CD8-positive, alpha-beta memory T cell (primary cell): ENCODE results near the gene FAM200B. TPM values are rescaled to one million over a fixed set of nuclear protein-coding genes. Genes with fewer than 3 reads are reported as not detected.
A peak's percentile ranks its signal among the peaks of the same experiment; 100 is the strongest.

ENCODE experiments used
- CTCF ChIA-PET: fragments of 350-600 bp; sonication (Branson Sonifier 250); formaldehyde crosslinking; loops from one replicate; lab custom pipeline; 2021; ENCODE audit warnings: antibody characterized with exemption; lab: Charles Lee
- POLR2A ChIA-PET: fragments of 350-600 bp; sonication (Branson Sonifier 250); formaldehyde crosslinking; loops from one replicate; lab custom pipeline; 2021; ENCODE audit warnings: antibody characterized with exemption; lab: Charles Lee
- DNase-seq, 5 donors: peaks; one replicate each; pipeline versions ENCODE4 v3.0.0 to v3.0.0-alpha.2; 2020 to 2022; ENCODE audit warnings: mixed read lengths in 1 of 5
- H3K27ac ChIP-seq: one replicate; pipeline ENCODE4 v1.7.0; 2013; ENCODE audit warnings: low read depth, mild to moderate bottlenecking, low read length, moderate library complexity
- H3K27me3 ChIP-seq: 2 replicates; pipeline ENCODE4 v1.7.0; 2013; ENCODE audit warnings: low read length, mild to moderate bottlenecking; ENCODE audit not compliant: insufficient read depth, poor library complexity, severe bottlenecking
- H3K36me3 ChIP-seq: 2 replicates; pipeline ENCODE4 v1.7.0; 2013; ENCODE audit warnings: mild to moderate bottlenecking, low read length, moderate library complexity; ENCODE audit not compliant: insufficient read depth
- H3K4me1 ChIP-seq: 2 replicates; pipeline ENCODE4 v1.7.0; 2013; ENCODE audit warnings: mild to moderate bottlenecking, low read length, moderate library complexity; ENCODE audit not compliant: insufficient read depth
- H3K4me3 ChIP-seq: 2 replicates; pipeline ENCODE4 v1.7.0; 2013; ENCODE audit warnings: mild to moderate bottlenecking, low read length
- H3K9me3 ChIP-seq: 2 replicates; pipeline ENCODE4 v1.7.0; 2013; ENCODE audit warnings: mild to moderate bottlenecking, low read length
- H3K27ac Mint-ChIP-seq, 8 donors: one replicate each; pipeline ENCODE4 v1.8.0; 2020 to 2021; ENCODE audit warnings: mixed read lengths in 8 of 8, mild to moderate bottlenecking in 6 of 8, inconsistent platforms in 3 of 8, moderate library complexity in 3 of 8
- H3K27me3 Mint-ChIP-seq, 2 donors: one replicate each; pipeline ENCODE4 v1.8.0; 2020 to 2021; ENCODE audit warnings: mixed read lengths in 2 of 2, mild to moderate bottlenecking in 1 of 2, moderate library complexity in 1 of 2
- H3K36me3 Mint-ChIP-seq, 3 donors: one replicate each; pipeline ENCODE4 v1.8.0; 2020 to 2021; ENCODE audit warnings: mixed read lengths in 3 of 3, inconsistent platforms in 1 of 3, mild to moderate bottlenecking in 1 of 3
- H3K4me1 Mint-ChIP-seq, 3 donors: one replicate each; pipeline ENCODE4 v1.8.0; 2020 to 2021; ENCODE audit warnings: mixed read lengths in 3 of 3, inconsistent platforms in 1 of 3, mild to moderate bottlenecking in 1 of 3
- H3K4me3 Mint-ChIP-seq, 7 donors: one replicate each; pipeline ENCODE4 v1.8.0; 2020 to 2021; ENCODE audit warnings: mixed read lengths in 7 of 7, mild to moderate bottlenecking in 6 of 7, moderate library complexity in 4 of 7, inconsistent platforms in 2 of 7
- H3K9me3 Mint-ChIP-seq, 5 donors: one replicate each; pipeline ENCODE4 v1.8.0; 2020 to 2022; ENCODE audit warnings: mixed read lengths in 5 of 5, mild to moderate bottlenecking in 3 of 5, moderate library complexity in 2 of 5, inconsistent platforms in 1 of 5
- polyA plus RNA-seq: library from polyadenylated mRNA; unstranded; fragments of 300-500 nt; fragmentation: Illumina TruSeq; gene quantifications from one replicate; pipeline ENCODE4 v1.2.3, GENCODE V29; 2021
- total RNA-seq, 2 experiments: library from RNA; stranded (reverse); gene quantifications; one replicate each; pipeline ENCODE4 v1.2.3, GENCODE V29; 2021

The FAM200B gene
- total and polyA plus RNA-seq, 3 experiments from 2014 or later = 10.0 to 80.7 (median 12.7) TPM

DNA sequence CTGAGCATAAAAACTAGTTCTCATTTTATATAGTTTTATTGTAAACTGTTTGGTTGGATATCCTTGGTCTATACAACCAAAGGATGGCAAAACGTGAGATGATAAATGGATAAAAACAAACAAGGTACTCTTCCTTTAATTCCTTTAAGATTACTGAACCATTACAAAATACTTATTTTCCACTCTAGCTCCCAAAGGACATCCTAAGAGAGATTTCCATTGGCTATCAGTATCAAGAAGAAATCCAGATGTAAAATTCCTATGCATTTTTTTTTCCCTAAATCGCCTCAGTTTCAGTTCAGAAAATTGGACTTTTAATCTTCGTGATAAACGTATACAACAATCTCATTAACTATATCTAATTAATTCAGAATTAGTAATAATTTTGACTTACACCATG lies 28.8 kb upstream of the FAM200B start:
- DNase-seq = no peak
- Mint-ChIP-seq H3K36me3 (peaks cover 0 to 10% (median 0%) of the 10 kb centered on the region in 3 donors), H3K27ac (peak overlapping the region in 7 of 8 donors; percentile 16 to 99 (median 96)), H3K27me3 (no peaks in the 10 kb centered on the region), H3K4me3 (peak overlapping the region in 6 of 7 donors; percentile 96 to 100 (median 98)), H3K9me3 (no peaks in the 10 kb centered on the region), H3K4me1 (peaks cover 61 to 70% (median 67%) of the 10 kb centered on the region in 3 donors)
- ChIA-PET POLR2A (no interaction called here), CTCF (no interaction called here)
- no peaks in the 10 kb centered on the region for H3K36me3 ChIP-seq
- no peak overlapping the region for H3K4me3 ChIP-seq
- no peaks in the 10 kb centered on the region for H3K27me3 ChIP-seq
- H3K9me3 ChIP-seq = no peaks in the 10 kb centered on the region
- H3K4me1 ChIP-seq = peaks cover 67% of the 10 kb centered on the region
- peak overlapping the region; percentile 57 for H3K27ac ChIP-seq

DNA sequence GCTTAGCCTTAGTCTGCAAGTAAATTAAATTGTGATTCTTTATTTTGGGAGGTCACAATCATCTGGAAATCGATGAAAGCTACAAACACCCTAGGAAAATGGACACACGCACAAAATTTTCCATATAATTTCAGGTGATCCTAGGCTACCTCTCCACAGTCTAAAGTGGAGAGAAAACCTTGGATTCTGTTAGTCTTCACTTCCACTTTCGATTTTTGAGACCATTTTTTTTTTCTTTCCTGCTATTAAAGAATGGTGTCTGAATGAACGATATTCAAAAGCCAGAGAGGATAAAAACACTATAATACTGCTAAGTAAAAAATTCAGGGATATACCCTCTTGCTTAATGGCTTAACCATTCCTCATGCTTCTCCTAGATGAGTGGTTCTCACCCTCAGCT lies 28.2 kb upstream of the FAM200B start:
- no peaks in the 10 kb centered on the region for H3K36me3 ChIP-seq
- H3K27ac ChIP-seq = peak overlapping the region; percentile 57
- ChIA-PET CTCF (interaction anchor here (0.9 to 1.2 kb wide), 2 partner anchors 422 to 652 kb away, joined by 3 read pairs; no protein-coding TSS in a partner anchor), POLR2A (interaction anchor here (2.6 kb wide), 1 partner anchor 650 kb away, joined by 5 read pairs; the partner anchor contains the start of gene CPEB2)
- Mint-ChIP-seq H3K4me3 (peak overlapping the region; percentile 96 to 100 (median 98)), H3K9me3 (no peaks in the 10 kb centered on the region), H3K27ac (peak overlapping the region; percentile 59 to 99 (median 96)), H3K27me3 (no peaks in the 10 kb centered on the region), H3K36me3 (peaks cover 0 to 10% (median 0%) of the 10 kb centered on the region in 3 donors), H3K4me1 (peaks cover 57 to 66% (median 63%) of the 10 kb centered on the region in 3 donors)
- H3K9me3 ChIP-seq = no peaks in the 10 kb centered on the region
- H3K4me3 ChIP-seq = peak overlapping the region; percentile 52
- no peak for DNase-seq
- H3K4me1 ChIP-seq = peaks cover 62% of the 10 kb centered on the region
- no peaks in the 10 kb centered on the region for H3K27me3 ChIP-seq

DNA sequence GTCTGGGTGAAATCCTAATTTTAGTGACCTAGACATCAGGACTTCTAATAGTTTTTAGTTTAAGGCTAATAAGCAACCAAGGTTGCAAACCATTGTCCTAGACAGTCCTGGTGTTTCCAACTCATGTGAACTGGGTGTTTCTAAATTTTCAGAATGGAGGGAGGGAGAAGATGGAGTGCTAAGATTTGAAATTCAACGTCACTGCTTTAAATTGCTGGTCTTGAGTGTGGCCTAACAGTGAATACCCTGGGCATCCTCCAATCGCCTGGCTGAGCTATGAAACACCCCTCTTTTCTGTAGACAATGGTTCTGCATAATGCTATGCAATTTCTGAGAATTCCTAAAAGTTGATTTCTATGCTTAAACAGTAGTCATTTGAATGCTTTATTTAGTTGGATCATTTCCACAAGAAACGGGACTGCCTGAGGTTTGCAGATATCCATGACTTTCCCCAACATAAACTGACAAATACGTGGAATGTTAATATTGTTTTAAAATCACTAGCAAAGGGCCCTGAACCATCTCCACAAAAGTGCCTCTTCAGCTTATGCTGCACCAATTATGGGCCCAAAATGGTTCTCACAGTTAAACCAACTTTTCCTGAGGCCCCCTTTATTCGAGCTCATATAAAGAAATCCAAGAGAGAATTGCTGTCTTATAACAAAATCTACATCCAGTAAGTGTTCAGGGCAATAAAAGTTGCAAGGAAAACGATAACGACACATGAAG lies 27.6 kb upstream of the FAM200B start:
- CTCF ChIA-PET = interaction anchor here (0.8 to 1.6 kb wide), 5 partner anchors 28 to 653 kb away, joined by 3 to 7 read pairs (median 3); partner anchors contain the start of genes CPEB2 and FAM200B
- POLR2A ChIA-PET = interaction anchor here (1.0 to 2.6 kb wide), 3 partner anchors 28 to 651 kb away, joined by 3 to 14 read pairs (median 5); partner anchors contain the start of genes CPEB2 and FAM200B
- no peaks in the 10 kb centered on the region for H3K9me3 ChIP-seq
- Mint-ChIP-seq H3K27ac (peak overlapping the region; percentile 95 to 99 (median 96)), H3K36me3 (peaks cover 0 to 10% (median 0%) of the 10 kb centered on the region in 3 donors), H3K9me3 (no peaks in the 10 kb centered on the region), H3K27me3 (no peaks in the 10 kb centered on the region), H3K4me3 (peak overlapping the region; percentile 96 to 100 (median 98)), H3K4me1 (peaks cover 51 to 59% (median 57%) of the 10 kb centered on the region in 3 donors)
- no peaks in the 10 kb centered on the region for H3K27me3 ChIP-seq
- DNase-seq = no peak
- H3K4me1 ChIP-seq = peaks cover 56% of the 10 kb centered on the region
- H3K4me3 ChIP-seq = peak overlapping the region; percentile 52
- H3K27ac ChIP-seq = peak overlapping the region; percentile 57
- no peaks in the 10 kb centered on the region for H3K36me3 ChIP-seq

DNA sequence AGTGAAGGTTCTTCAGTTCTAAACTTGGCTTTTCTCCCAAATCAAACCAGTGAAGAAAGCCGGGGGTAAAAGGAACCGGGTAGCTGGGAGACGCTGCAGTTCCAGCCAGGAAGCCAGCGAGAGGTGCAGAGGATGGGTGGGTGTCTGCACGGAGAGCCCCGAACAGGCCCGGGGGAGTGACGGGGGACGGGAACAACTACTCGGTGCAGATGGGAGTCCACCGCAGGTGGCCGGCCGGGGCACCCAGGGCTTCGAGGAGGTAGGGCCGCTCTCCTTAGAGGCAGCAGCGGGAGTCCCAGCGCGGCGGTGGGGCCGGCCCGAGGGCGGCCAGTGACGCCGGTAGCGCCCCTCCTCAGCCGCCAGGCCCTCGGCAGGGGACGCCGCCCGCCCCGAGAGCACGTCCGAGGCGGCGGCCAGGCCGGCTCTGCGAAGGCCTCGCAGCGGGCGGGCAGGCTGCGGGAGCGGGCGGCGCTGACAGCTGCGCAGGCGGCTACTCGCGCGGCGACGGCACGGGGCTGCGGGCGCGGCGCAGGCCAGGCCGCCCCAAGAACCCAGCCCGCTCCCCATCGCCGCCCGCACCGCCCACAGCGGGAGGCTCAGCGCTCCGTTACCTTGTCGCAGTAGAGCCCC lies 26.9 kb upstream of the FAM200B start:
- Mint-ChIP-seq H3K4me3 (peak overlapping the region; percentile 96 to 100 (median 98)), H3K36me3 (peaks cover 0 to 10% (median 0%) of the 10 kb centered on the region in 3 donors), H3K4me1 (peaks cover 48 to 53% (median 51%) of the 10 kb centered on the region in 3 donors), H3K27me3 (no peaks in the 10 kb centered on the region), H3K27ac (peak overlapping the region; percentile 96 to 99 (median 97)), H3K9me3 (no peaks in the 10 kb centered on the region)
- ChIA-PET CTCF (interaction anchor here (0.8 to 1.6 kb wide), 3 partner anchors 28 to 652 kb away, joined by 3 to 7 read pairs (median 4); partner anchors contain the start of genes CPEB2 and FAM200B), POLR2A (interaction anchor here (1.0 to 2.6 kb wide), 3 partner anchors 27 to 652 kb away, joined by 3 to 14 read pairs (median 5); partner anchors contain the start of genes CPEB2 and FAM200B)
- peak in 4 of 5 donors; percentile 17 to 63 (median 36) for DNase-seq
- Histone ChIP-seq H3K27ac (peak overlapping the region; percentile 57), H3K4me3 (peak overlapping the region; percentile 52), H3K4me1 (peaks cover 51% of the 10 kb centered on the region), H3K9me3 (no peaks in the 10 kb centered on the region), H3K27me3 (no peaks in the 10 kb centered on the region), H3K36me3 (no peaks in the 10 kb centered on the region)

DNA sequence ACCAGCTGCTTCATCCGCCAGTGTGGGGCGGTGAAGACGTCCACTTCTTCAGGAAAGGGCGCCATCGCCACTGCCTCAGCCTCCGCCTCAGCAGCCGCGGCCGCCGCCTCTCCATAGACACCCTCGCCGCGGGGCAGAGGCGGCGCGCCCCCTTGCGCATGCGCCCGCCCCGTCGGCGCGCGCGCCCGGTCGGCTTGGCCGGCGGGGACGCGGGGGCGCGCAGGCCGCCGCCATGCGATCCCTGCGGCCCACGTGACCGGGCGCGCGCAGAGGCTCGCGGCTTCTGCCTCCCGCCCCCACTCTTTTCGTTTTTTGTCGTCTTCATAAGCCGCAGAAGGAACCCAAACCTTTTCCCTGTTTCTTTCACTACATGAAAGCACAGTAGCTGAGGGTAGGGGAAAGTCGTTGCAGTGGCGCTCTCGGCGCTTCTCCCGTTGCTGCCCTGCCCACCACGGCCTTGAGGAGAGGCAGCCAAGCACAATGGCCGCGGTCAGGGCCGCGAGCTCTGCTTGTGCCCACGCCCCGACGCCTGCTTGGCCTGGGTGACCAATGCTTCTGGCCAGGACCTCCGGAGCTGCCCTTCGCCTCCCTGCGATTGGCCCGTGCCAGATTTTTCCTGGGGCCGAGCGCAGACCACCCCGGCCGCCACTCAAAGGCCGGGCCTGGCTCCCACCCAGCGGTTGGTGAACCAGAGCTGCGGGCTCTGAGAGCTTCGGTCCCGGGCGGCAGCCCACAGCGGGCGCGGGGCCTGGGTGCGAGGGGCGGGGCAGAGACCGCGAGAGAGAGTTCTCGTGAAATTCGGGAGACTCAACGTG lies 26.2 kb upstream of the FAM200B start, which contains the start of gene FBXL5:
FBXL5 (minus strand) TSS at position 135 of the 815 bp plus-strand sequence; CDS start at position 65, 70 bp downstream.
- H3K9me3 Mint-ChIP-seq = no peaks in the 10 kb centered on the region
- no peaks in the 10 kb centered on the region for H3K27me3 ChIP-seq
- H3K36me3 Mint-ChIP-seq = peaks cover 0 to 10% (median 0%) of the 10 kb centered on the region in 3 donors
- peak; percentile 77 to 88 (median 86) for DNase-seq
- H3K4me3 Mint-ChIP-seq = peak within 1 kb of the TSS; percentile 96 to 100 (median 98)
- H3K27ac Mint-ChIP-seq = peak within 1 kb of the TSS; percentile 96 to 99 (median 98)
- peaks cover 44% of the 10 kb centered on the region for H3K4me1 ChIP-seq
- no peaks in the 10 kb centered on the region for H3K36me3 ChIP-seq
- no peaks in the 10 kb centered on the region for H3K9me3 ChIP-seq
- H3K4me3 ChIP-seq = peak within 1 kb of the TSS; percentile 77
- H3K27ac ChIP-seq = peak within 1 kb of the TSS; percentile 87
- POLR2A ChIA-PET = interaction anchor here (1.2 to 2.6 kb wide), 3 partner anchors 26 to 654 kb away, joined by 5 to 14 read pairs (median 8); partner anchors contain the start of genes CPEB2 and FAM200B
- no peaks in the 10 kb centered on the region for H3K27me3 Mint-ChIP-seq
- CTCF ChIA-PET = interaction anchor here (0.7 to 1.6 kb wide), 2 partner anchors 27 kb away, joined by 3 to 7 read pairs; partner anchors contain the start of gene FAM200B
- H3K4me1 Mint-ChIP-seq = peaks cover 42 to 46% (median 44%) of the 10 kb centered on the region in 3 donors

DNA sequence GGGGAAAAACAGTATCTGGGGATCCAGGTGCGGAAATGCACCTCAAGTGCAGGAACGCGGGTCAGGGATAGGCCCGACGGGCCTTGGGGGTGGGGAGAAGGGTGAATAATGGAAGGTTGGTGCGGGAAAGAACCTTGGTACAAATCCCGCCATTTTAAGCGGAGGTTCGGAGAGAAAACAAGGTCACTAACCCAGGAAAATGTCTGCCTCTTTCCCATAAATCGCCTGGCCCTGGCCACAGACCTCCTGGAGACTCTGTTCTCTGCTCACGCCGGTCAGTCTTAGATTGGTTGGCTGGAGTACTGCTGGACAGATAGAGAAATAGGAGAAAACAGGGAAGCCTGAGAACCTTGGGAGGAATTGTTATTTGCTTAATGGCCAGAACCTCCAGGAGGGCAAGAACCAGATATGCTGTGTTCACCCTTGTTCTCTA lies 25.6 kb upstream of the FAM200B start:
- peak overlapping the region; percentile 77 for H3K4me3 ChIP-seq
- H3K27me3 Mint-ChIP-seq = no peaks in the 10 kb centered on the region
- CTCF ChIA-PET = interaction anchor here (0.7 kb wide), 1 partner anchor 26 kb away, joined by 3 read pairs; no protein-coding TSS in a partner anchor
- peak overlapping the region; percentile 87 for H3K27ac ChIP-seq
- H3K27ac Mint-ChIP-seq = peak overlapping the region; percentile 96 to 99 (median 98)
- H3K9me3 ChIP-seq = no peaks in the 10 kb centered on the region
- POLR2A ChIA-PET = interaction anchor here (1.2 to 2.6 kb wide), 3 partner anchors 26 to 655 kb away, joined by 5 to 14 read pairs (median 8); partner anchors contain the start of genes CPEB2 and FAM200B
- H3K36me3 Mint-ChIP-seq = peaks cover 0 to 10% (median 0%) of the 10 kb centered on the region in 3 donors
- H3K9me3 Mint-ChIP-seq = no peaks in the 10 kb centered on the region
- H3K36me3 ChIP-seq = no peaks in the 10 kb centered on the region
- no peak for DNase-seq
- H3K27me3 ChIP-seq = no peaks in the 10 kb centered on the region
- peaks cover 38 to 41% (median 39%) of the 10 kb centered on the region in 3 donors for H3K4me1 Mint-ChIP-seq
- H3K4me1 ChIP-seq = peaks cover 38% of the 10 kb centered on the region
- H3K4me3 Mint-ChIP-seq = peak overlapping the region; percentile 94 to 99 (median 95)

DNA sequence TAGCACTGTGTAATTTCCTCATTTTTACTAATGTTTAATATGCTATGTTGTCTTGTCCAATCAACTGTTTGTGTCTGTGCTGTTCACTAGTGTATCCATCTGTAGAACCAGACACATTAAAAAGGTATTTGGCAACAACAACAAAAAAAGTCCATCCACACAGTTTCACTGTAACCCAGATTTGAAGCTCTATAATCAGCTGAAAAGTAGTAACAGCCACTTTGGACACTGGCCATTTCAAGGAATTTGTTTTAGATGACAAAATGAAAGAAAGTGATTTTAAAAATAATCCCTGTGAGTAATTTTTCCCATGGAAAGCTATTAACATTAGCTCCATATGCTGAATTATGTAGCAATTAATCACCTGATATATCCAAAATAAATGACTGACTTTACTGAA lies 24.3 kb upstream of the FAM200B start:
- Histone ChIP-seq H3K27ac (no peak overlapping the region), H3K4me1 (peaks cover 26% of the 10 kb centered on the region), H3K4me3 (no peak overlapping the region), H3K27me3 (no peaks in the 10 kb centered on the region), H3K9me3 (no peaks in the 10 kb centered on the region), H3K36me3 (no peaks in the 10 kb centered on the region)
- Mint-ChIP-seq H3K27me3 (no peaks in the 10 kb centered on the region), H3K27ac (peak overlapping the region in 3 of 8 donors; percentile 2 to 96 (median 69)), H3K4me3 (peak overlapping the region in 1 of 7 donors; percentile 99), H3K4me1 (peaks cover 26 to 28% (median 26%) of the 10 kb centered on the region in 3 donors), H3K9me3 (no peaks in the 10 kb centered on the region), H3K36me3 (peaks cover 0 to 10% (median 0%) of the 10 kb centered on the region in 3 donors)
- ChIA-PET CTCF (no interaction called here), POLR2A (no interaction called here)
- no peak for DNase-seq
